Measurements from ENCODE around the gene BRINP1. TPM values are rescaled to one million over a fixed set of nuclear protein-coding genes. Genes with fewer than 3 reads are reported as not detected.

The BRINP1 gene
- total RNA-seq, 6 donors from 2014 or later = 0.30 to 10.9 (median 0.72) TPM; not detected in 1

GRCh38 chr9:119121899-119122298 lies 247.3 kb downstream of the BRINP1 start:
- Histone ChIP-seq H3K4me3 (no peak overlapping the region), H3K4me1 (no peaks in the 10 kb centered on the region), H3K36me3 (no peaks in the 10 kb centered on the region), H3K27me3 (no peaks in the 10 kb centered on the region), H3K9me3 (no peaks in the 10 kb centered on the region), H3K27ac (no peak overlapping the region)
- DNase-seq = no peak
- 86 to 100% methylated on average over 1 of the region's 1 CpG for WGBS, 2 donors
- TF ChIP-seq CTCF (IDR thresholded peaks at IDR 0.05) = no peak
- TF ChIP-seq POLR2AphosphoS5 (IDR thresholded peaks at IDR 0.05) = no peak
- TF ChIP-seq POLR2A (IDR thresholded peaks at IDR 0.05) = no peak
- TF ChIP-seq EP300 (IDR thresholded peaks at IDR 0.05) = no peak
- ATAC-seq (ENCODE audit: low FRiP score in 2 of 2) = no peak

GRCh38 chr9:119117409-119117808 lies 251.8 kb downstream of the BRINP1 start:
- no peaks in the 10 kb centered on the region for H3K4me1 ChIP-seq
- no peak overlapping the region for H3K27ac ChIP-seq
- no peaks in the 10 kb centered on the region for H3K27me3 ChIP-seq
- TF ChIP-seq POLR2AphosphoS5 (IDR thresholded peaks at IDR 0.05) (no peak), CTCF (IDR thresholded peaks at IDR 0.05) (no peak), POLR2A (IDR thresholded peaks at IDR 0.05) (no peak), EP300 (IDR thresholded peaks at IDR 0.05) (no peak)
- no peaks in the 10 kb centered on the region for H3K9me3 ChIP-seq
- DNase-seq (no peak), ATAC-seq (ENCODE audit: low FRiP score in 2 of 2) (no peak)
- H3K4me3 ChIP-seq = no peak overlapping the region
- no peaks in the 10 kb centered on the region for H3K36me3 ChIP-seq

Measured in upper lobe of left lung (tissue), 6 donors.